Stimulated activated CD8-positive, alpha-beta memory T cell treated with anti-CD3 and anti-CD28 coated beads, Interleukin-12 subunit alpha, Interleukin-12 subunit beta, amount 100 ng/mL, for 4 hours (primary cell): ENCODE measurements around the gene TCL1A.
"Not testable (repeated sequence)": the region's sequence is repeated elsewhere in the genome, so short reads cannot be mapped to it uniquely, and the experiment has no call there.

Experiments used
- DNase-seq: peaks from one replicate; pipeline ENCODE4 v3.0.0-alpha.2; 2020; ENCODE audit warnings: low read depth

Gene TCL1A, protein sequence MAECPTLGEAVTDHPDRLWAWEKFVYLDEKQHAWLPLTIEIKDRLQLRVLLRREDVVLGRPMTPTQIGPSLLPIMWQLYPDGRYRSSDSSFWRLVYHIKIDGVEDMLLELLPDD

GRCh38 chr14:95713596-95714371, at the start of gene TCL1A:
Gene TCL1A (minus strand): TSS chr14:95714125. CDS start chr14:95714066, 59 bp downstream.
- no peak for DNase-seq

DNA sequence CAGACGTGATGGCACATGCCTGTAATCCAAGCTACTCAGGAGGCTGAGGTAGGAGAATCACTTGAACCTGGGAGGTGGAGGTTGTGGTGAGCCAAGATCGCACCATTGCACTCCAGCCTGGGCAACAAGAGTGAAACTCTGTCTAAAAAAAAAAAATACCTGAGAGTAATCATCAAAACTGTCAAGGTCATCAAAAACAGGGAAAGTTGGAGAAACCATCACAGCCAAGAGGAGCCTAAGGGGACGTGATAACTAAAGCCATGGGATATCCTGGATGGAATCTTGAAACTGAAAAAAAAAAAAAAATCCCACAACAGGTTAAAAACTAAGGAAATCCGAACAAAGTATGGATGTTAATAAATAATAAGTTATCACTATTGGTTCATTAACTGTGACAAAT, 49.1 kb upstream of the TCL1A start:
- not testable (repeated sequence) for DNase-seq

DNA sequence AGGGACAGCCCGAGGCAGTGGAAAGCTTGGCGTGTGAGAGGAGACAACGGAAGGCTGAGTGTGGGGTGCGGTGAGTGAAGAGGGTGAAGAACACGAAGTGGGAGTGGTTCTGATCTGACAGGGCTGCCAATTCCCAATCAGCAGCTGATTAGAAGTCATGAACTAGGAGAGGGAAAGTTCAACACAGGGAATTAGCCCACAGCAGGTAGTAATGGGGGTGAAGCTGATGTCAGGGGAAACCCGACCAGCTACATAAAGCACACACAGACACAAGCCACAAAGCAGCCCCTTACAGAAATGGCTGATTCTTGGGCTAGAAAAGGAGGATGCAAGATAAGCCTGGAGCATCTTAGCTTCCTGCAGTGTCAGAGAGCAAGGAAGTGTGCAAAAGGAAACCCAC, 47.5 kb upstream of the TCL1A start:
- no peak for DNase-seq

DNA sequence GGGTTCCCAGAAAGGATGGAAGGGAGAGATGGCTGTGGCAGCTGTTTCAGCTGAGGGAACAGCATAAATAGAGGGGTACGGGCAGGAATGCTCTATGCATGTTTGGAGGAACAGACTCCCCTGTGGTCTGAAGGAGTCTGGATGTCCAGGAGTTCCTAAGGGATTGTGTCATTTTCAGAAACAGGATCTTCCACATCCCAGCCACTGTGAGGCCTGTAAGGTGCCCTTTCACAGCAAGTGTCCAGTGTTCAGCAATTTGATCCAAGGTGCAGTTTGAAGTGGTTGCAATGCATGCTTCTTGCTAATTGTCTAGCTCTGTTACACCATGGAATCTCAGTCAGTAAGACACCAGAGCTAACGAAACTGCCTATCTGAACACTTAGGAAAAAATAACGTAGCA, 46.7 kb upstream of the TCL1A start:
- DNase-seq, result no peak

DNA sequence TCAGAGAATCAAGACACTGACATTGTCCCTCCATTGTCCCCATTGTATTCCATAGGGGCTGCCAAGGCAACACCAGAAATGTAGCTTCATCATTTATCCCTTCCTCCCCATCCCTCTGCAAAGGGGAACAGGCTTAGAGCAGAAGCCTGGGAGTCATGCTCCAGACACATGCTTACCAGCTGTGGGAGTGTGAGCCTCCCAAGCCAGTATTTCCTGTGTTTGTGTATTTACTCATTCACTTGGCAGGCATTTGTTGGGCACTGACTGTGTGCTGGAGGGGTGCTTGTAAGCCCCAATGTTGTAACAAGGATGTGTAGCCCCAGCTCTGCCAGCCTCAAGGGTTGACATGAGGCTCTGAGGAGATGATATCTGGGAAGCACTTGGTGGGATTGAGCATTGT, 46.0 kb upstream of the TCL1A start:
- DNase-seq, result no peak

DNA sequence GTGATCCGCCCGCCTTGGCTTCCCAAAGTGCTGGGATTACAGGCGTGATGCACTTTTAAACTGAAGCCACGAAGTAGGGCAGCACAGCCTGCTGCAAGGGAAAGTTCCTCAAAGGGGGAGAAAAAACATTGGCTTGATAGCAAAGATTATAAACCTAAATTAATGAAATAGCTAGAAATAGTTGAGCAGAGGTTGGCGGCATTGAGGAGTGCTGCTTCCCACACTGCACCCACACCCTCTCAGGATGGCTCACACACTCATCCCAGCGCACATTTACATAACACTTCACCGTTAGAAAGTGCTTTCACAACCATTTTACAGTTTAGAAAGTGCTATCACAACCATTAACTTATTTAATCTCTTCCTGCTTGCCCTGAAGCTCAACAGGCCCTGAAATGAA, 44.4 kb upstream of the TCL1A start:
- no peak for DNase-seq

DNA sequence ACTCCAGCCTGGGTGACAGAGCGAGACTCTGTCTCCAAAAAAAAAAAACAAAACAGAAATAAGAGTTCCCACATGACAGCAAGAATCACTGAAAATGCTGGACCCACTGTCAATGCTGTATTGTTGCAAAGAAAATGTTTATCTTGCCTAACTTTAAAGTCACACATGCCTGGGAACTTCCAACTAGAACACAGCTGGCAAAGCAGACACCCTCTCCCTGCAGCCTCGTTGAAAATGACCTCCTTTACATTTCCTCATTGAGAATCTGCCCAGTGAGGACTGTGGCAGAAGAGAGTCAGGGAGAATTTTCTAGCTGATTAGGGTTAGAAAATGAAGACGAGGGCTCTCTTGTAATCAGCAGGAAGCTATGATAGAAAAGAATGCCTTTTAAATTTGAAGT, 42.8 kb upstream of the TCL1A start:
- DNase-seq, result no peak

DNA sequence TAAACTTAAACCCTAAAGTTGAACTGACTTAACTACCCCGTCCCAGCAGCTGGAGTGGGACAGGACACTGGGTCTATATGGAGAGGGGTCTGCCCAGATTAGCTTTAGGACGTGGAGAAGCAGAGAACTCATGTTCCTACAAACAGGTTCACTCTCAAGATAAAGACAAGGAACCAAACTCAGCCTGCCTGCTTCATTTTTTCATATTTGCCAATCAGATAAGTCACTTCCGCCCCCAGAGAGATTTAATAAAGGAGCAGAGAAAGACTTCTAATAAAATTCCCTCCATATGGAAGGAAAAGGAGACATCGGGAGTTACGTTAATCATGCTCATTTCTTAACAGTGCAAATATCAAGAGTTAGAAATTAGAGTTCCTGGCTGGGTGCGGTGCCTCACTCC, 42.2 kb upstream of the TCL1A start:
- DNase-seq, result no peak

GRCh38 chr14:95741781-95742180, 27.9 kb upstream of the TCL1A start:
- DNase-seq, result no peak

DNA sequence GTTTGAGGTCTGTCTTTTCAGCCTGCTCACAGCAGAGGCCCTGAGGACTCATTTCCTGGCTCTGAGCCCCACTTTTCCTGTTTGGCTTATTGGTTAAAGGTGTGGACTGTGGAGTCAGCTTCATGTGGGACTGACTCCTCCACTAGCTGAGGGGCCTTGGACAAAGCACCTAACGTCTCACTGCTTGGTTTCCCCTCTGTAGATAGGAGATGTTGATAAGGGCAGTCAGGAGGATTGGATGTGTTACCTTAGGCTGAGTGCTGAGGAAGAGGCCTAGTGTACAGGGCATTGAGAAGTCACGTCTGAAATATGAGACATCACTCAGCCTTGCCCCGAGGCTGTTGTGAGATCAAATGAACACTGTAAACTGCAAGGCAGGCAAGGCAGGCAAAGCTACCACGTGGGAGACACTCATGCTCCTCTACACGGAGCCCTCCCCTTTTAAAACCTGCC, 27.1 kb upstream of the TCL1A start:
- no peak for DNase-seq

GRCh38 chr14:95739356-95739755, 25.4 kb upstream of the TCL1A start:
- DNase-seq, result no peak

- no peak for DNase-seq
These were observed 19.3 kb upstream of the TCL1A start for GRCh38 chr14:95733212-95733611.

DNA sequence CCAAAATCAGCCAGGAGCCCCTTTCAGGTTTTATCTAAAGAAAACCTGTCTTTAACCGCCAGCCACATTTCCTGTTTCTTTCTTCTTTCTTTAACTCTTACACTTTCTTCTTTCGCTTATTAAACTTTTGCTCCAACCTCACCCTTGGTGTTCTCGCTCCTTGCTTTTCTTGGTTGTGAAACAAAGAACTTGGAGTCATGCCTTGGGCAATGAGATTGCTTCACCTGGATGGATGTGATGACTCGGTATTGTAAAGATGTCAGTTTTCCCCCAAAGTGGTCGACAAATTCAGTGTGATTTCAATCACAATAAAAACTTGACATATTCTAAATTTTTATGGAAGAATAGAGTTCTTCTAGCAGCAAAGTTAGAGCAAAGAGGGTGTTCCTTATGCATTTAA, 16.2 kb upstream of the TCL1A start:
- DNase-seq, result no peak

- DNase-seq, result not testable (repeated sequence)
These were observed 15.6 kb upstream of the TCL1A start for GRCh38 chr14:95729402-95730028.

GRCh38 chr14:95727056-95727700, 13.3 kb upstream of the TCL1A start:
- no peak for DNase-seq

- DNase-seq, result no peak
These were observed 11.9 kb upstream of the TCL1A start for GRCh38 chr14:95725685-95726336.

DNA sequence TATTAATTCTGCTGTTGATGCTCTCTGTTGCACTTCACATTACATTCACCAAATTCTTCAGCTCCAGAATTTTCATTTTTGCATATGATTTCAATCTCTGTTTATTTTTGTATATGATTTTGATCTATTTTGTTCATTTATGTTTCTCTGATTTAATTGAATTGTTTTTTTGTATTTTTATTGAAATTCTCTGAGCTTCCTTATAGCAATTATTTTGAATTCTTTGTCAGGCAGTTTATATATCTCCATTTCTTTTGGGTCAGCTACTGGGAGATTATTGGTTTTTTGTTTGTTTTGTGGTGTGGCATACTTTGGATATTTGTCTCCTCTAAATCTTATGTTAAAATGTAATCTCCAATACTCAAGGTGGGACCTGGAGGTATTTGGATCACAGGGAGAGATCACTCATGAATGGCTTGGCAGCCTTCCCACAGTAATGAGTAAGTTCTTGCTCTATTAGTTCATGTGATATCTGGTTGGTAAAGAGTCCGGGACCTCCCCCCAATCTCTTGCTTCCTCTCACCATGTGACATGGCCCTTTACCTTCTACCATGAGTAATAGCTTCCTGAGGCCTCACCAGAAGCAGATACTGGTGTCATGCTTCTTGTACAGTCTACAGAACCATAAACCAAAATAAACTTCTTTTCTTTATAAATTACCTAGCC, 8.7 kb upstream of the TCL1A start:
- no peak for DNase-seq

GRCh38 chr14:95712398-95712797, 1.5 kb downstream of the TCL1A start:
- DNase-seq, result no peak

GRCh38 chr14:95711476-95712176, 2.3 kb downstream of the TCL1A start:
- no peak for DNase-seq

DNA sequence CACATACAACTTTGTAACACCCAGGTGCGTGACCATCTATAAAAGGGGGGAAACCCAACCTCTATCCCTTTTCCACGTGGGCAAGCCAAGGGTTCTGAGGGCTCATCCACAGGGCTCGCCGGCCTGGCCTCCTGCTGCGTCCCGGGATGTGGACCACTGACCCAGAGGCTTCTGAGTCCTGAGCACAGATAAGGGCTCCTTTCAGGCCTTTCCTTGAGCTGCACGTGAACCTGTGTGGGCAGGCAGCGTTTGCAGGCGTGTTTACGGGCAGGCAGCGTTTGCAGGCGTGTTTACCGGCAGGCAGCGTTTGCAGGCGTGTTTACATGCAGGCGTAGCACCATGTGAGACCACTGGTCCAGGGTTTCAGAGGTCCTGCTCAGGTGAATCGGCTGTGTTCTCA, 3.8 kb downstream of the TCL1A start:
- DNase-seq, result no peak

DNA sequence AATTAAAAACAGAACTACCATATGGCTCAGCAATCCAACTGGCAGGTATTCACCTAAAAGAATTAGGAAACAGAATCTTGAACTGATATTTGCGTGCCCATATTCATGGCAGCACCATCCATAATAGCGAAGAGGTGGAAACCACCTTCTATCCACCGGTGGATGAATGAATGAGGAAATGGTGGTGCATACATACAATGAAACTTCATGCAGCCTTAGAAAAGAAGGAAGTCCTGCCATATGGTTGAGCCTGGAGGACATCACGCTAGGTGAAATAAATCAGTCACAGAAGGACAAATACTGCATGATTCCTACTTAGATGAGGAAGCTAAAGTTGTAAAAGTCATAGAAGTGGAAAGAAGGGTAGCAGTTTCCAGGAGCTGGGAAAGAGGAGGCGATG, 6.6 kb downstream of the TCL1A start:
- DNase-seq, result no peak
